OCI-LY7 (cell line): ENCODE measurements around the gene GSE1. TPM values are rescaled to one million over a fixed set of nuclear protein-coding genes. Genes with fewer than 3 reads are reported as not detected.

Experiments used
- BruUV-seq: library from RNA; stranded (reverse); fragments of 400-500 nt; replicated peaks from 2 replicates; lab custom pipeline; 2021; lab: Mats Ljungman, UMichigan
- CTCF ChIA-PET: fragments of 300-600 bp; sonication (Branson Sonifier 250); formaldehyde crosslinking; loops from one replicate; lab custom pipeline; 2022; ENCODE audit warnings: antibody characterized with exemption; ENCODE audit not compliant: unreplicated experiment; lab: Charles Lee
- POLR2A ChIA-PET: fragments of 300-600 bp; sonication (Branson Sonifier 250); formaldehyde crosslinking; loops from one replicate; lab custom pipeline; 2022; ENCODE audit warnings: antibody characterized with exemption; lab: Charles Lee
- DNase-seq: peaks from one replicate; pipeline ENCODE4 v3.0.0-alpha.2; 2015; ENCODE audit warnings: low spot score
- H2AFZ ChIP-seq: fragments of 200-600 bp; sonication (generic), shearing (Covaris generic); 2 replicates; pipeline ENCODE4 v1.6.1; 2014; ENCODE audit warnings: mild to moderate bottlenecking, antibody characterized with exemption, low read length, moderate library complexity
- H3K27ac ChIP-seq: fragments of 200-600 bp; sonication (generic); 2 replicates; pipeline ENCODE4 v1.5.1; 2014; ENCODE audit warnings: mixed run types, low read depth, mild to moderate bottlenecking, moderate library complexity, low read length, inconsistent platforms; ENCODE audit not compliant: poor library complexity, severe bottlenecking
- H3K36me3 ChIP-seq: fragments of 200-600 bp; sonication (generic); 2 replicates; pipeline ENCODE4 v1.6.1; 2014; ENCODE audit warnings: mild to moderate bottlenecking, antibody characterized with exemption, low read length, moderate library complexity, mixed read lengths; ENCODE audit not compliant: insufficient read depth
- H3K4me1 ChIP-seq: fragments of 200-600 bp; sonication (generic); 2 replicates; pipeline ENCODE4 v1.5.1; 2014; ENCODE audit warnings: mild to moderate bottlenecking, low read length; ENCODE audit not compliant: insufficient read depth, poor library complexity, severe bottlenecking
- H3K4me2 ChIP-seq: fragments of 200-600 bp; sonication (generic); 2 replicates; pipeline ENCODE4 v1.6.1; 2014; ENCODE audit warnings: mild to moderate bottlenecking, low read length
- H3K4me3 ChIP-seq: fragments of 200-600 bp; sonication (generic); 2 replicates; pipeline ENCODE4 v1.5.1; 2014; ENCODE audit warnings: mild to moderate bottlenecking, low read depth, low read length; ENCODE audit not compliant: poor library complexity, severe bottlenecking
- H3K79me2 ChIP-seq: fragments of 200-600 bp; sonication (generic); 2 replicates; pipeline ENCODE4 v1.6.1; 2016; ENCODE audit warnings: low read depth, mild to moderate bottlenecking, low read length, moderate library complexity, mixed read lengths; ENCODE audit not compliant: insufficient read depth
- H3K9me2 ChIP-seq: fragments of 200-600 bp; sonication (generic); 2 replicates; pipeline ENCODE4 v1.6.1; 2016; ENCODE audit warnings: mild to moderate bottlenecking, low read length, mixed read lengths; ENCODE audit not compliant: insufficient read depth
- H3K9me3 ChIP-seq: fragments of 200-600 bp; sonication (generic); 2 replicates; pipeline ENCODE4 v1.6.1; 2014; ENCODE audit warnings: mild to moderate bottlenecking, mixed run types, low read length, mixed read lengths
- H4K20me1 ChIP-seq: fragments of 200-600 bp; sonication (generic); 2 replicates; pipeline ENCODE4 v1.6.1; 2014; ENCODE audit warnings: mild to moderate bottlenecking, antibody characterized with exemption, low read length, moderate library complexity, mixed read lengths; ENCODE audit not compliant: insufficient read depth
- CTCF ChIP-seq: fragments of 200-600 bp; sonication (generic); conservative IDR thresholded peaks from 2 replicates; pipeline ENCODE4 v1.5.1; 2014; ENCODE audit warnings: mild to moderate bottlenecking, antibody characterized with exemption, low read length, moderate library complexity, mixed read lengths
- EZH2phosphoT487 ChIP-seq: fragments of 200-600 bp; sonication (generic); IDR thresholded peaks from 2 replicates; pipeline ENCODE4 v1.6.1; 2018; ENCODE audit warnings: low read depth, borderline replicate concordance, mild to moderate bottlenecking, mixed run types, antibody characterized with exemption, low read length, moderate library complexity, mixed read lengths
- intact Hi-C: fragments of 100-400 bp; cut with micrococcal nuclease; formaldehyde crosslinking; loops from one replicate; pipeline ENCODE4 v1.10.0; 2022; ENCODE audit not compliant: unreplicated experiment
- total RNA-seq, 2 experiments: library from RNA; depleted of rRNA in 1 of 2; stranded (reverse); fragments of >200 nt in 1 of 2; shearing (Covaris generic) in 1 of 2; gene quantifications; 2 replicates each; pipeline ENCODE4 v1.2.3, GENCODE V29; 2014 to 2022

GSE1 gene
- total RNA-seq, 2 experiments from 2014 or later, result 30.9 to 66.6 TPM

GRCh38 chr16:85627089-85627488 lies 14.0 kb downstream of the GSE1 start:
- intact Hi-C loops, result no loop called here
- no peaks in the 10 kb centered on the region for H3K4me1 ChIP-seq
- no peak for TF ChIP-seq CTCF
- TF ChIP-seq EZH2phosphoT487, result no peak
- H3K4me2 ChIP-seq, result no peak overlapping the region
- H3K27ac ChIP-seq, result no peak overlapping the region
- BruUV-seq, result no TSS peak
- ChIA-PET CTCF (interaction anchor here (1.1 kb wide), 1 partner anchor 11 kb away, joined by 4 read pairs; no protein-coding TSS in a partner anchor), POLR2A (no interaction called here)
- no peaks in the 10 kb centered on the region; the same call in 1 of the 2 replicates for H3K9me3 ChIP-seq
- no peak for DNase-seq
- H3K9me2 ChIP-seq, result no peaks in the 10 kb centered on the region
- no peak overlapping the region for H3K4me3 ChIP-seq
- H2AFZ ChIP-seq, result no peak overlapping the region
- H4K20me1 ChIP-seq, result no peaks in the 10 kb centered on the region; the same call in 1 of the 2 replicates
- peaks cover 30% of the 10 kb centered on the region for H3K36me3 ChIP-seq
- H3K79me2 ChIP-seq, result peaks cover 6% of the 10 kb centered on the region; the same call in 1 of the 2 replicates

GRCh38 chr16:85627526-85628264 lies 14.6 kb downstream of the GSE1 start:
- no peak overlapping the region for H3K27ac ChIP-seq
- no peak overlapping the region for H3K4me3 ChIP-seq
- intact Hi-C loops, result no loop called here
- peaks cover 30% of the 10 kb centered on the region for H3K36me3 ChIP-seq
- no peak for DNase-seq
- TF ChIP-seq CTCF (no peak), EZH2phosphoT487 (no peak)
- no TSS peak for BruUV-seq
- H3K4me1 ChIP-seq, result no peaks in the 10 kb centered on the region
- no peak overlapping the region for H2AFZ ChIP-seq
- no peaks in the 10 kb centered on the region; the same call in 1 of the 2 replicates for H3K9me3 ChIP-seq
- H4K20me1 ChIP-seq, result no peaks in the 10 kb centered on the region; the same call in 1 of the 2 replicates
- H3K79me2 ChIP-seq, result 0 out of 2 replicates have a peak, but pooled peaks cover 5% of the 10 kb centered on the region
- no peaks in the 10 kb centered on the region for H3K9me2 ChIP-seq
- CTCF ChIA-PET, result interaction anchor here (1.1 kb wide), 1 partner anchor 12 kb away, joined by 4 read pairs; no protein-coding TSS in a partner anchor
- POLR2A ChIA-PET, result no interaction called here
- no peak overlapping the region for H3K4me2 ChIP-seq

GRCh38 chr16:85628265-85628556 lies 15.1 kb downstream of the GSE1 start:
- no peaks in the 10 kb centered on the region for H3K9me2 ChIP-seq
- no peak for TF ChIP-seq EZH2phosphoT487
- TF ChIP-seq CTCF, result no peak
- DNase-seq, result no peak
- intact Hi-C loops, result no loop called here
- ChIA-PET POLR2A (no interaction called here), CTCF (interaction anchor here (0.6 kb wide), 1 partner anchor 12 kb away, joined by 3 read pairs; no protein-coding TSS in a partner anchor)
- H2AFZ ChIP-seq, result no peak overlapping the region
- no peak overlapping the region for H3K4me2 ChIP-seq
- H3K9me3 ChIP-seq, result no peaks in the 10 kb centered on the region; the same call in 1 of the 2 replicates
- H3K4me3 ChIP-seq, result no peak overlapping the region
- H3K27ac ChIP-seq, result no peak overlapping the region
- H3K79me2 ChIP-seq, result 0 out of 2 replicates have a peak, but pooled peaks cover 5% of the 10 kb centered on the region
- no peaks in the 10 kb centered on the region for H3K4me1 ChIP-seq
- no TSS peak for BruUV-seq
- peaks cover 30% of the 10 kb centered on the region for H3K36me3 ChIP-seq
- no peaks in the 10 kb centered on the region; the same call in 1 of the 2 replicates for H4K20me1 ChIP-seq
